GM12878 (cell line): ENCODE measurements around the gene KRTAP1-1. TPM values are rescaled to one million over a fixed set of nuclear protein-coding genes. Genes with fewer than 3 reads are reported as not detected.

Experiments used
- ATAC-seq: fragments of 200-7000 bp; cut with Tn5 transposase; 3 replicates; pipeline ENCODE4 v1.9.1; 2020; ENCODE audit warnings: mild to moderate bottlenecking, moderate library complexity
- BruUV-seq: library from RNA; stranded (reverse); fragments of 400-500 nt; replicated peaks from 2 replicates; lab custom pipeline; 2021; lab: Mats Ljungman, UMichigan
- CTCF ChIA-PET: fragments of 300-600 bp; sonication (Branson Sonifier 250); formaldehyde crosslinking; extraction: SDS; loops from one replicate; lab custom pipeline; 2021; ENCODE audit warnings: inconsistent platforms; lab: Yijun Ruan, JAX
- POLR2A ChIA-PET: fragments of 350-600 bp; formaldehyde crosslinking; extraction: SDS; loops from one replicate; lab custom pipeline; 2021; ENCODE audit warnings: inconsistent platforms; lab: Charles Lee
- RAD21 ChIA-PET: fragments of 300-600 bp; sonication (Branson Sonifier 250); formaldehyde crosslinking; loops from one replicate; lab custom pipeline; 2023; ENCODE audit warnings: antibody characterized with exemption; ENCODE audit not compliant: unreplicated experiment; lab: Charles Lee
- SMC1A ChIA-PET: fragments of 300-600 bp; sonication (Branson Sonifier 250); formaldehyde crosslinking; loops from one replicate; lab custom pipeline; 2023; ENCODE audit not compliant: unreplicated experiment, uncharacterized antibody; lab: Charles Lee
- DNase-seq: peaks from one replicate; pipeline ENCODE4 v3.0.0-alpha.2; 2011; ENCODE audit warnings: low read depth, low spot score
- FAIRE-seq: peaks from 3 replicates; lab custom pipeline; 2011; peaks lifted over from hg19 to GRCh38; lab: Jason Lieb, UNC
- H2AFZ ChIP-seq: 2 replicates; pipeline ENCODE4 v1.6.0; 2011; ENCODE audit warnings: low read depth, low read length, control low read depth; ENCODE audit not compliant: control insufficient read depth
- H3K27ac ChIP-seq: 2 replicates; pipeline ENCODE4 v1.5.1; 2011; ENCODE audit warnings: control low read depth; ENCODE audit not compliant: control insufficient read depth, insufficient read depth
- H3K27me3 ChIP-seq, 2 experiments: replicated peaks in 1 of 2; 2 replicates each; pipeline versions ENCODE4 v1.6.0 to v1.6.1; 2011; ENCODE audit warnings: low read length in 1 of 2; ENCODE audit not compliant: control insufficient read depth in 2 of 2, insufficient read depth in 2 of 2
- H3K36me3 ChIP-seq, 2 experiments: 2 replicates each; pipeline ENCODE4 v1.5.1; 2011; ENCODE audit warnings: low read length in 1 of 2; ENCODE audit not compliant: control insufficient read depth in 2 of 2, insufficient read depth in 2 of 2
- H3K4me1 ChIP-seq: 2 replicates; pipeline ENCODE4 v1.6.1; 2011; ENCODE audit warnings: mild to moderate bottlenecking, low read length, moderate library complexity, mixed read lengths; ENCODE audit not compliant: control insufficient read depth, insufficient read depth
- H3K4me2 ChIP-seq: 2 replicates; pipeline ENCODE4 v1.6.0; 2011; ENCODE audit warnings: control low read depth; ENCODE audit not compliant: control insufficient read depth, insufficient read depth
- H3K4me3 ChIP-seq: fragments of 200-600 bp; sonication (generic); 2 replicates; pipeline ENCODE4 v1.5.1; 2016
- H3K79me2 ChIP-seq: 2 replicates; pipeline ENCODE4 v1.6.0; 2011; ENCODE audit warnings: low read length; ENCODE audit not compliant: control insufficient read depth, insufficient read depth
- H3K9ac ChIP-seq: 2 replicates; pipeline ENCODE4 v1.8.0; 2011; ENCODE audit warnings: low read length, control low read depth, mixed read lengths; ENCODE audit not compliant: control insufficient read depth, insufficient read depth
- H3K9me3 ChIP-seq: replicated peaks from 3 replicates; pipeline ENCODE4 v1.5.1; 2011; ENCODE audit warnings: mild to moderate bottlenecking, low read length; ENCODE audit not compliant: control insufficient read depth, insufficient read depth
- H4K20me1 ChIP-seq: 2 replicates; pipeline ENCODE4 v1.6.0; 2011; ENCODE audit not compliant: control insufficient read depth, insufficient read depth
- CBX5 ChIP-seq: sonication (generic); IDR thresholded peaks from 2 replicates; pipeline ENCODE4 v1.6.1; 2016; ENCODE audit warnings: low read depth, moderate library complexity, mild to moderate bottlenecking, inconsistent platforms
- EZH2 ChIP-seq: IDR thresholded peaks from 2 replicates; pipeline ENCODE4 v1.6.1; 2012; ENCODE audit warnings: low read depth, mild to moderate bottlenecking, control low read depth, inconsistent platforms, low read length, borderline replicate concordance; ENCODE audit not compliant: control insufficient read depth
- FOXK2 ChIP-seq: fragments of 450-650 bp; IDR thresholded peaks from 2 replicates; pipeline ENCODE4 v1.6.1; 2017; ENCODE audit warnings: mild to moderate bottlenecking, moderate library complexity
- FOXM1 ChIP-seq: IDR thresholded peaks from 2 replicates; pipeline ENCODE4 v1.6.1; 2012; ENCODE audit warnings: low read depth, mild to moderate bottlenecking, inconsistent platforms, low read length, moderate library complexity
- HSF1 ChIP-seq: fragments of 150-350 bp; IDR thresholded peaks from 2 replicates; pipeline ENCODE4 v1.6.1; 2014; ENCODE audit warnings: mild to moderate bottlenecking, low read depth, low read length
- IRF3 ChIP-seq: fragments of 450-650 bp; IDR thresholded peaks from 2 replicates; pipeline ENCODE4 v1.6.1; 2014; ENCODE audit warnings: mild to moderate bottlenecking
- MLLT1 ChIP-seq: fragments of 450-650 bp; IDR thresholded peaks from 2 replicates; pipeline ENCODE4 v1.6.1; 2016; ENCODE audit warnings: mild to moderate bottlenecking
- MTA2 ChIP-seq: fragments of 450-650 bp; IDR thresholded peaks from 2 replicates; pipeline ENCODE4 v1.6.1; 2016; ENCODE audit warnings: low read depth, mild to moderate bottlenecking, moderate library complexity
- NBN ChIP-seq: fragments of 450-650 bp; IDR thresholded peaks from 2 replicates; pipeline ENCODE4 v1.6.1; 2016
- NFYA ChIP-seq: IDR thresholded peaks from 2 replicates; pipeline ENCODE4 v1.6.1; 2011; ENCODE audit warnings: low read depth, mild to moderate bottlenecking, low read length, improper control_type of control experiment, borderline replicate concordance
- NR2C2 ChIP-seq: IDR thresholded peaks from 2 replicates; pipeline ENCODE4 v1.6.1; 2011; ENCODE audit warnings: borderline replicate concordance, low read depth; ENCODE audit not compliant: control insufficient read depth, insufficient read length
- STAT3 ChIP-seq: IDR thresholded peaks from 2 replicates; pipeline ENCODE4 v1.6.1; 2011; ENCODE audit warnings: low read depth, low read length, improper control_type of control experiment
- TBL1XR1 ChIP-seq: IDR thresholded peaks from 2 replicates; pipeline ENCODE4 v1.6.1; 2012; ENCODE audit warnings: low read depth, low read length, improper control_type of control experiment
- TCF3 ChIP-seq: IDR thresholded peaks from 2 replicates; pipeline ENCODE4 v1.6.1; 2012; ENCODE audit warnings: low read depth, mild to moderate bottlenecking, low read length, borderline replicate concordance; ENCODE audit not compliant: insufficient read depth
- WRNIP1 ChIP-seq: IDR thresholded peaks from 2 replicates; pipeline ENCODE4 v1.6.1; 2011; ENCODE audit warnings: low read depth, low read length, improper control_type of control experiment, borderline replicate concordance
- YBX1 ChIP-seq: fragments of 450-650 bp; IDR thresholded peaks from 2 replicates; pipeline ENCODE4 v1.6.1; 2016; ENCODE audit warnings: antibody characterized with exemption
- WGBS: methylation state at CpG from one replicate; pipeline ENCODE4 v1.1.6; 2016; ENCODE audit warnings: low lambda C conversion rate; ENCODE audit not compliant: insufficient replicate concordance, insufficient coverage; ENCODE audit errors: missing lambda C conversion rate; 5-methylcytosine and 5-hydroxymethylcytosine counted together
- in situ Hi-C: fragments of 300-500 bp; cut with MboI; formaldehyde crosslinking; loops from 9 replicates; pipeline ENCODE4 v1.14.3; 2018; ENCODE audit warnings: mixed read lengths
- intact Hi-C: fragments of 100-400 bp; cut with micrococcal nuclease; formaldehyde crosslinking; loops from one replicate; pipeline ENCODE4 v1.14.2; 2022; ENCODE audit not compliant: unreplicated experiment
- polyA plus RNA-seq, 11 experiments: library from polyadenylated mRNA; depleted of rRNA in 4 of 11; unstranded in 6 of 11; stranded (reverse) in 5 of 11; fragments of >200 nt; fragmentation: Nextera tagmentation in 4 of 11; fragmentation: Illumina TruSeq in 1 of 11; extraction: Ambion mirVana in 4 of 11; extraction: Trizol in 1 of 11; gene quantifications; 1 replicate in 1 of 11; 2 replicates in 10 of 11; pipeline versions ENCODE4 v1.2.1 to v1.2.3, GENCODE V29; 2011 to 2016; ENCODE audit warnings: inconsistent platforms in 2 of 11, missing spikeins in 2 of 11, low read depth in 1 of 11
- total RNA-seq, 4 experiments: library from RNA; depleted of rRNA in 3 of 4; stranded (reverse); fragments of >200 nt in 3 of 4; fragmentation: Illumina TruSeq in 1 of 4; extraction: Trizol in 1 of 4; gene quantifications; 2 replicates each; pipeline versions ENCODE4 v1.2.1 to v1.2.3, GENCODE V29; 2013 to 2021

The KRTAP1-1 gene
- total and polyA plus RNA-seq, 10 of the 15 experiments (the other 5 are each of a cell fraction or from before 2014, with no cell fraction given) = not detected

GRCh38 chr17:40993084-40993483, 48.2 kb downstream of the KRTAP1-1 start:
- Histone ChIP-seq H3K27me3 (peaks cover 0 to 8% of the 10 kb centered on the region in 2 experiments; a peak in 1 of 4 replicates), H3K36me3 (no peaks in the 10 kb centered on the region), H4K20me1 (no peaks in the 10 kb centered on the region), H3K79me2 (no peaks in the 10 kb centered on the region), H3K9ac (no peak overlapping the region), H2AFZ (no peak overlapping the region), H3K4me2 (no peak overlapping the region), H3K4me1 (no peaks in the 10 kb centered on the region), H3K27ac (no peak overlapping the region), H3K4me3 (no peak overlapping the region), H3K9me3 (no peaks in the 10 kb centered on the region)
- in situ Hi-C loops = no loop called here
- TF ChIP-seq NR2C2 = no peak
- no peak for TF ChIP-seq WRNIP1
- no peak for TF ChIP-seq FOXM1
- no peak for TF ChIP-seq YBX1
- no peak for TF ChIP-seq TCF3
- TF ChIP-seq NFYA = no peak
- no peak for TF ChIP-seq FOXK2
- no peak for TF ChIP-seq CBX5
- no peak for TF ChIP-seq MTA2
- no peak for ATAC-seq
- WGBS = 84% methylated on average over 2 of the region's 2 CpGs
- RAD21 ChIA-PET = no interaction called here
- CTCF ChIA-PET = no interaction called here
- BruUV-seq = no TSS peak
- DNase-seq = no peak
- SMC1A ChIA-PET = no interaction called here
- intact Hi-C loops = no loop called here
- no peak for FAIRE-seq
- POLR2A ChIA-PET = no interaction called here

GRCh38 chr17:40992666-40993065, 48.6 kb downstream of the KRTAP1-1 start:
- Histone ChIP-seq H3K4me2 (no peak overlapping the region), H3K4me1 (no peaks in the 10 kb centered on the region), H4K20me1 (no peaks in the 10 kb centered on the region), H3K9me3 (no peaks in the 10 kb centered on the region), H3K79me2 (no peaks in the 10 kb centered on the region), H3K4me3 (no peak overlapping the region), H3K27me3 (peaks cover 0 to 8% of the 10 kb centered on the region in 2 experiments; a peak in 1 of 4 replicates), H3K36me3 (no peaks in the 10 kb centered on the region), H3K9ac (no peak overlapping the region), H3K27ac (no peak overlapping the region), H2AFZ (no peak overlapping the region)
- TF ChIP-seq IRF3 (no peak), NBN (no peak), MLLT1 (no peak), HSF1 (no peak), EZH2 (no peak), TBL1XR1 (no peak), STAT3 (no peak)
- no peak for FAIRE-seq
- ChIA-PET CTCF (no interaction called here), SMC1A (no interaction called here), POLR2A (no interaction called here), RAD21 (no interaction called here)
- ATAC-seq = no peak
- intact Hi-C loops (no loop called here), in situ Hi-C loops (no loop called here)
- 23% methylated on average over 3 of the region's 3 CpGs for WGBS
- no TSS peak for BruUV-seq
- DNase-seq = no peak
